HEK293 (cell line): Measurements from ENCODE around the gene NUBPL.

Source experiments
- EGR2 ChIP-seq: fragments of 450-650 bp; formaldehyde crosslinking; IDR thresholded peaks from 2 replicates; pipeline ENCODE4 v1.5.1; 2016; ENCODE audit warnings: low read depth, missing biosample characterization, missing genetic modification characterization
- HIC1 ChIP-seq: fragments of 450-650 bp; formaldehyde crosslinking; IDR thresholded peaks from 2 replicates; pipeline ENCODE4 v1.5.1; 2016; ENCODE audit warnings: missing biosample characterization, missing genetic modification characterization
- IKZF3 ChIP-seq: fragments of 450-650 bp; IDR thresholded peaks from 2 replicates; pipeline ENCODE4 v1.5.0; 2018; ENCODE audit warnings: missing biosample characterization, mild to moderate bottlenecking, missing genetic modification characterization, moderate library complexity
- KLF10 ChIP-seq: fragments of 450-650 bp; IDR thresholded peaks from 2 replicates; pipeline ENCODE4 v1.5.1; 2018; ENCODE audit warnings: missing biosample characterization, mild to moderate bottlenecking, missing genetic modification characterization
- KLF17 ChIP-seq: fragments of 450-650 bp; formaldehyde crosslinking; IDR thresholded peaks from 2 replicates; pipeline ENCODE4 v1.5.1; 2016; ENCODE audit warnings: missing biosample characterization, missing genetic modification characterization
- MEIS1 ChIP-seq: sonication (generic); formaldehyde crosslinking; IDR thresholded peaks from 2 replicates; pipeline ENCODE4 v1.8.1; 2022; ENCODE audit warnings: missing genetic modification reagents, mild to moderate bottlenecking, borderline replicate concordance
- PRDM4 ChIP-seq: fragments of 450-650 bp; formaldehyde crosslinking; IDR thresholded peaks from 2 replicates; pipeline ENCODE4 v1.5.1; 2017; ENCODE audit warnings: missing biosample characterization, missing genetic modification characterization
- SCRT1 ChIP-seq: fragments of 450-650 bp; formaldehyde crosslinking; IDR thresholded peaks from 2 replicates; pipeline ENCODE4 v1.5.1; 2016; ENCODE audit warnings: missing biosample characterization, missing genetic modification characterization, borderline replicate concordance
- SP3 ChIP-seq: fragments of 450-650 bp; formaldehyde crosslinking; IDR thresholded peaks from 2 replicates; pipeline ENCODE4 v1.5.1; 2016; ENCODE audit warnings: missing biosample characterization, missing genetic modification characterization
- ZBTB10 ChIP-seq: fragments of 450-650 bp; formaldehyde crosslinking; IDR thresholded peaks from 2 replicates; pipeline ENCODE4 v1.5.1; 2016; ENCODE audit warnings: missing biosample characterization, missing genetic modification characterization
- ZBTB17 ChIP-seq: fragments of 450-650 bp; formaldehyde crosslinking; IDR thresholded peaks from 2 replicates; pipeline ENCODE4 v1.5.1; 2016; ENCODE audit warnings: missing biosample characterization, missing genetic modification characterization
- ZFHX2 ChIP-seq: fragments of 450-650 bp; formaldehyde crosslinking; conservative IDR thresholded peaks from 2 replicates; pipeline ENCODE4 v1.5.1; 2016; ENCODE audit warnings: missing biosample characterization, missing genetic modification characterization
- ZNF132 ChIP-seq: fragments of 450-650 bp; formaldehyde crosslinking; IDR thresholded peaks from 2 replicates; pipeline ENCODE4 v1.5.1; 2017; ENCODE audit warnings: missing biosample characterization, missing genetic modification characterization, borderline replicate concordance
- ZNF138 ChIP-seq: fragments of 450-650 bp; formaldehyde crosslinking; IDR thresholded peaks from 2 replicates; pipeline ENCODE4 v1.5.1; 2016; ENCODE audit warnings: missing biosample characterization, missing genetic modification characterization, borderline replicate concordance
- ZNF146 ChIP-seq: fragments of 450-650 bp; formaldehyde crosslinking; IDR thresholded peaks from 2 replicates; pipeline ENCODE4 v1.5.1; 2016; ENCODE audit warnings: missing biosample characterization, missing genetic modification characterization
- ZNF449 ChIP-seq: fragments of 450-650 bp; formaldehyde crosslinking; IDR thresholded peaks from 2 replicates; pipeline ENCODE4 v1.5.1; 2017; ENCODE audit warnings: missing biosample characterization, mild to moderate bottlenecking, missing genetic modification characterization, moderate library complexity
- ZNF48 ChIP-seq: fragments of 450-650 bp; formaldehyde crosslinking; IDR thresholded peaks from 2 replicates; pipeline ENCODE4 v1.5.1; 2016; ENCODE audit warnings: missing biosample characterization, missing genetic modification characterization
- ZNF560 ChIP-seq: fragments of 450-650 bp; formaldehyde crosslinking; IDR thresholded peaks from 2 replicates; pipeline ENCODE4 v1.5.1; 2017; ENCODE audit warnings: missing biosample characterization, missing genetic modification characterization, borderline replicate concordance
- ZNF701 ChIP-seq: fragments of 450-650 bp; formaldehyde crosslinking; IDR thresholded peaks from 2 replicates; pipeline ENCODE4 v1.5.1; 2016; ENCODE audit warnings: missing biosample characterization, missing genetic modification characterization
- ZNF704 ChIP-seq: fragments of 450-650 bp; formaldehyde crosslinking; IDR thresholded peaks from 2 replicates; pipeline ENCODE4 v1.5.1; 2016; ENCODE audit warnings: missing biosample characterization, missing genetic modification characterization
- ZNF776 ChIP-seq: fragments of 450-650 bp; formaldehyde crosslinking; IDR thresholded peaks from 2 replicates; pipeline ENCODE4 v1.5.0; 2017; ENCODE audit warnings: missing biosample characterization, missing genetic modification characterization, borderline replicate concordance
- ZNF792 ChIP-seq: fragments of 450-650 bp; formaldehyde crosslinking; IDR thresholded peaks from 2 replicates; pipeline ENCODE4 v1.5.1; 2016; ENCODE audit warnings: missing biosample characterization, missing genetic modification characterization
- ZSCAN16 ChIP-seq: fragments of 450-650 bp; formaldehyde crosslinking; IDR thresholded peaks from 2 replicates; pipeline ENCODE4 v1.5.1; 2016; ENCODE audit warnings: missing biosample characterization, missing genetic modification characterization
- ZSCAN18 ChIP-seq: fragments of 450-650 bp; formaldehyde crosslinking; IDR thresholded peaks from 2 replicates; pipeline ENCODE4 v1.5.1; 2016; ENCODE audit warnings: missing biosample characterization, missing genetic modification characterization

Gene NUBPL

GRCh38 chr14:31561155-31561846, at the start of gene NUBPL (continued):
- TF ChIP-seq ZBTB10 (peak; percentile 90), ZFHX2 (tag by site-specific recombination) (no peak), ZNF132 (tag by site-specific recombination) (no peak), HIC1 (tag by site-specific recombination) (no peak), SP3 (tag by site-specific recombination) (0 out of 2 replicates have a peak, but pooled peaks have one; percentile 44), IKZF3 (no peak), ZNF48 (tag by site-specific recombination) (no peak), SCRT1 (tag by site-specific recombination) (no peak), ZNF701 (no peak), ZNF146 (tag by site-specific recombination) (no peak), KLF10 (tag by site-specific recombination) (no peak; the same call in 1 of the 2 replicates), ZNF560 (no peak), ZSCAN16 (no peak), ZNF449 (tag by site-specific recombination) (peak; percentile 53), MEIS1 (no peak), ZSCAN18 (tag by site-specific recombination) (no peak), ZNF792 (tag by site-specific recombination) (no peak), KLF17 (tag by site-specific recombination) (no peak), EGR2 (tag by site-specific recombination) (no peak), ZNF138 (tag by site-specific recombination) (no peak), PRDM4 (tag by site-specific recombination) (0 out of 2 replicates have a peak, but pooled peaks have one; percentile 3), ZNF776 (tag by site-specific recombination) (no peak), ZBTB17 (peak; percentile 99), ZNF704 (no peak)
